Hepatocyte (in vitro differentiated cells): Measurements from ENCODE around the gene PMM1.

ENCODE experiments used
- CTCF ChIP-seq: fragments of 200-600 bp; sonication (generic); IDR thresholded peaks from 2 replicates; pipeline ENCODE4 v1.5.1; 2016; ENCODE audit warnings: antibody characterized with exemption, mild to moderate bottlenecking; ENCODE audit not compliant: poor library complexity
- EZH2 ChIP-seq: fragments of 200-600 bp; sonication (generic); IDR thresholded peaks from 2 replicates; pipeline ENCODE4 v1.6.1; 2016; ENCODE audit warnings: antibody characterized with exemption, mild to moderate bottlenecking, borderline replicate concordance
- EZH2phosphoT487 ChIP-seq: fragments of 200-600 bp; sonication (generic); IDR thresholded peaks from one replicate; pipeline ENCODE4 v1.6.1; 2018; ENCODE audit warnings: antibody characterized with exemption, mild to moderate bottlenecking, low read depth, moderate library complexity; ENCODE audit not compliant: unreplicated experiment, severe bottlenecking

GRCh38 chr22:41621911-41622179 lies 32.2 kb upstream of the PMM1 start:
- TF ChIP-seq CTCF: no peak
- TF ChIP-seq EZH2phosphoT487: no peak
- TF ChIP-seq EZH2: no peak
